Measurements from ENCODE around the gene ST6GALNAC5. TPM values are rescaled to one million over a fixed set of nuclear protein-coding genes. Genes with fewer than 3 reads are reported as not detected.
"Not testable (repeated sequence)": the region's sequence is repeated elsewhere in the genome, so short reads cannot be mapped to it uniquely, and the experiment has no call there.

Gene ST6GALNAC5
- polyA plus RNA-seq, 12 donors, result 1.3 to 4.9 (median 2.1) TPM; not detected in 2

DNA sequence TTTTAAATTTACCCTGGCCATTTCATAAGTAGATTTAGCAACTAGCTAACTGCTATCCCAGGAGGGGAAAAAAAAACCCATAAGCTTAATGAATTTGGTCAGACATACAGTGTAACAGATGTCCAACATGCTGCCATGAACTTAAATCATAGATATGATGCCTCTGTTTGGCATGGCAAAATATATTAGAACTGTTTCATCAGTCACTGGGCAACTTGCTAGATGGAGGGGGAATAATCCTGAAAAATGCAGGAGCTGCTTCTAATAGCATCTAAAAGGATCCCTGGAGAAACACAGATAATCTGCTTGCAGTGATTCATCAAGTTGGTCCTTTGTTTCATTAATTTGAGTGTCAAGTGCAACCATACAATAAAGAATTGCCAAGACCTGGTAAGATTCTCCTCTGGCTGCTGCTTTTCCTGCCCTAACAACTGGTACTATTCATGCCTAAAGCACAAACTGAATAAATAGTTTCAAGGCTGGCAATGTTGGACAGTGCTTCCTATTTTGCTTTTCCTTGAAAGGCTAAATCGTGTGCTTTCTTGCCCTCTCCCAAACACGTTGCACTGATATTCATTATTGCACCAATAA, 1.5 kb upstream of the ST6GALNAC5 start:
- no peak for DNase-seq

DNA sequence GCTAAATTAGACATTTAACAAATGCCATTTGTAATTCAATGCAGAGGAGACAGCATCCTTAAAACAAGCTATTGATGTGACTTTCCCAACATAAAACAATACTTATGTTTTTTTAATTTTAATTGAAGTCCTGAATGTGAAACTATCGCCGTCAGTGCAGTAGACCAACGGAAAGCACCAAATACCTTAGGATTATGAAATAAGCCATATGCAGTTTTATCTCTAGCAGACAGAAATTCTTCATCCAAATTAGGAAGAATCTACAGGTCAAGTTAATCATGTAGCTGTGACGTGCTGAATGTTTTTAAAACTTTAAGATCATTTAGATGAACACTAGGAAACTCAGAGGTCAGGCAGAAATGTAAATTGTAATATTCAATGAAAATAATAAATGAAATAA, 714 bp upstream of the ST6GALNAC5 start:
- no peak for DNase-seq

DNA sequence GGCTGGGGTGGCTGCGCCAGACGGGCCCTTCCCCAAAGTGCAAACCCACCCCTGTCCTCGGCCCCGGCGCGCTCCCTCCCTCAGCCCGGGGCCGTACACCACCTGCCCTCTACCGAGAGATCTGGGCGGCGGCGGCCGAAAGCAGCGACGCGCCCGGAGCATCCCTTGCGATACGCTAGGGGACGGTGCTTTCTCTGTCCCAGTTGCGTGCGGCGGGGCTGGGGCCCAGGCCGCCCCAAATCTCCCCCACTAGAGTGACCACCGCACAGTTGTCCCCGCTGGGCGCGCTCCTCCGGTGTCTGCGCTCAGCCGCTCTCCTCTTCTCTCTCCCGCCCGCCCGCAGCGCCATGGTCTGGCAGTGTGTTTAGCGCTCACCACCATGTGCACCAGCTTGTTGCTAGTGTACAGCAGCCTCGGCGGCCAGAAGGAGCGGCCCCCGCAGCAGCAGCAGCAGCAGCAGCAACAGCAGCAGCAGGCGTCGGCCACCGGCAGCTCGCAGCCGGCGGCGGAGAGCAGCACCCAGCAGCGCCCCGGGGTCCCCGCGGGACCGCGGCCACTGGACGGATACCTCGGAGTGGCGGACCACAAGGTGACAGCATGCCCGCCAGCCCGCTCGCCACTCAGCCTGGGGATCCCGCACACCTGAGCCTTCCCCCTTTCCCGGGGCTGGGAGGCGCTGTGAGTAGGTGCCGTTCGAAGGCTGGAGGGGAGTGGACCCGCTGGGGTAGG, 1.0 kb downstream of the ST6GALNAC5 start:
- peak; percentile 32 for DNase-seq

DNA sequence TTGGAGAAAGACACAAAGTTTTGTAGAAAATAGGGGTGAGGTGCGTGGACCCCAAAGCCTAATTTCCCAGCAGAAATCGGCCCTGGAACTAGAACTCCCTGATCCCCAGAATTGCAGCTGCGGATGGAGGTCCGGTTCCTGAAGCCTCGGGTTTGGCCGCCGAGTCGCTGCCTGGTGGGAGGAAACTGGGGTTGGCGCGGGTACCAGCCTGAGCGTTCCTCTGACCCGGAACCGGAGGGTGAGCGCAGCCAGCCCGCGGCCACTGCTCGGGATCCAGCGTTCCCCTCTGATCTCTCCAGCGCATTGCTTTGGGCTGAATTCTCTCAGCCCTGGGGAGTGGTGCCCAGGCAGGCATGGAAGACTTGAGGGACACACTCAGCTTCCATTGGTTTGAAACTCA, 1.6 kb downstream of the ST6GALNAC5 start:
- DNase-seq, result no peak

DNA sequence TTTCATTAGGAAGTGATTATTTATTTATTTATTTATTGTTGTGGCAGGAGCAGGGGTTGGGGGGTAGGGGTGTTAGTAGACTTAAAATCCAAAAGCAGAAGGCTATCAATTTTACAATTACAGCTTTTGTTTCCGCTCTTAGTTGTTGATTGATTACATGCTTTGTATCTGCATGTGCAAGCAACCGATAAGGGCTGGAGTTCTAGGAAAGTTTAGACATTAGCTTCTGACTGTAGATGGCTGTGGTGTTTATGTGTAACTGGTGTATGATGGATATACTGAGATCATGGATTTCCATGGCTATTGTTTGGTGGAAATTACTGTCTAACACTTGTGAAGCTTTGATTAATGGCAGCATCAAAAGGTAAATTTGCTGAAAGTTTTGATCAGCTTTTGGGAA, 2.8 kb downstream of the ST6GALNAC5 start:
- no peak for DNase-seq

DNA sequence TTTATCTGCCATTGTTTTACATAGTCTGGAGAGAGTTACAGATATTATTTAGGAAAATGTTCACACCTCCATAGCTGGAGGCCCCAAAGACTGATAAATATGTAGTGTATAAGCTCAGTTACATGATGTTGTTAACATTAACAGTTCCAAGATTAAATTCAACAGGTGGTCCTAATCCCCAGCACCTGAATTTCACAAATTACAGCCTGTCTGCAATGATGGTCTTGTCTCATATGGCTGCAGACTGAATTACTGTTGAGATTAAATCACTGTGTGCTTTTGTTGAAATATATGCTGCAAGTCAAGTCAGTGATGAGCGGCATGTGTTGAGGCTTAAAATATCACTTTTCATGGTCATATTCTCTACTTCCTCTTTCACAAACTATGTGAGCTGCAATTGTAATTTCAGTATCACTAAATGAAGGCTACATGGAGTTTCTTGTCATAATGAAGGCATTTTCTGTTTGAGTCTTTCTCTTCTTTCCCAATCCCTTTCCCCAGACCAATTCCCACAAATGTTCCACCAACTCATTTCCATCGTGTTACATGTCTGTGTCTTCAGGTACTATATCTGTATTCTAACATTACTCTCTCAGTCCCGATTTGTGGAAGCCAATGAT, 4.2 kb downstream of the ST6GALNAC5 start:
- no peak for DNase-seq

DNA sequence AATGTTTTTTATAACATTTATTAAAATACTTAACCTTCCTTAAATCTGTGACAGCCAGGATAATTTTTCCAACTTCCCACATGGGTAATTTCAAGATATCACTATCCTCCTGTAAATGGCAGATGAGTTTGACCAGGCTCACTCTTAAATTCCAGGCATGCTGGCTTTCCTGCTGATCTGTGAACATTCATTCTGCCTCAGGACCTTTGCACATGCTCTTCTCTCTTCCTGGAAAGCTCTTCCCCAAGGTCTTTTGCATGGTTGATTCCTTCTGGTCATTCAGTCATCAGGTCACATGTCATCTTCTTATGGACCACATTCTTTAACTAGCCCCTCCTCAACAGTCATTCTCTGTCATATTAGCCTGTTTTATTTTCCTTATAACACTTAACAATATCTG, 5.7 kb downstream of the ST6GALNAC5 start:
- no peak for DNase-seq

DNA sequence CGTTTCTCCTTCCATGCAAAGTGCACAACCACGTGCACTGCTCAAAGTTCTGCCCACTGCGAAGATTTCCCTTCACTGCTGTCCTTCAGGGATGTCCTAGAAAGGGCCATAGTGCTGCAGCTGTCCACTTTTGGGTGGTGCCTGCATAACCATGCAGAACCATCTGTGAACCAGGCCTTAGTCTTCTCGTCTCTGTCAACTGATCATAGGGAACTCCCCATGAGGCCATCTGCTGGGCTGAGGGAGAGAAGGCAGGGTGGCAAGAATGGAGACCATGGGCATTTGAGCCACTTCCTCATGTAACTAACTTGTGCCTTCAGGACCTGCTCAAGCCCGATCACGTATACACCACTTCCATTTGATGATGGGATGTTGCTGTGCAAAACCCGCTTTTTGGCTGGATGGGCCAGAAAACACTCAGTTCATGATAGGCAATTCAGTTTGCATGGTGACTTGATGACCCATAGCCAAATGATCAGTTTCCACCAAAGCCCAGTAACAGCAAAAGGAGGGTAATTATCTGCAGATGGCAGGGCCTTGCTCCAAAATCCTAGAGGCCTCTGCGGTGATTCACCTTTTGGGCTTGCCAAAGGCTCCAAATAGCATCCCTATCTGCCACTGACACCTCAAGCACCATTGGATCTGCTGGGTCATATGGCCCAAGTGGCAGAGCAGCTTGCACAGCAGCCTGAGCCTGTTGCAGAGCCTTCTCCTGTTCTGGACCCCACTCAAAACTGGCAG, 9.5 kb downstream of the ST6GALNAC5 start:
- DNase-seq, result no peak

DNA sequence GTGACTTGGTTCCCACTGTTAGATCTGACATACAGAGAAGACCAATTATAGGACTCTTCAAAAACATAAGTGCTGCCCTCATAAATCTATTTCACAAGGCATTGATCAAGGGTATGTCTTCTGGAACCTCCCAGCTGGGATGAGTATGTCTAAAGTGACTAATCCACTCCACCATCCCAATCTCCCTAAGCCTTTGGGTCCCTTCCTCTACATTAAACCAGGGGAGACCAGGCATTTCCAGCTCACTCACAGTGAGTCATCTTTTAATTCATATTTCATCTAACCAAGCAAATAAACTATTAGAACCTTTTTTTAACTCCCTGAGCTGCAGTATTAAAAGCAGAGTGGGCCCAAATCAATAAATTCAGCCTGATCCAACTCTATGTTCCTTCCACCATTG, 11.7 kb downstream of the ST6GALNAC5 start:
- not testable (repeated sequence) for DNase-seq

DNA sequence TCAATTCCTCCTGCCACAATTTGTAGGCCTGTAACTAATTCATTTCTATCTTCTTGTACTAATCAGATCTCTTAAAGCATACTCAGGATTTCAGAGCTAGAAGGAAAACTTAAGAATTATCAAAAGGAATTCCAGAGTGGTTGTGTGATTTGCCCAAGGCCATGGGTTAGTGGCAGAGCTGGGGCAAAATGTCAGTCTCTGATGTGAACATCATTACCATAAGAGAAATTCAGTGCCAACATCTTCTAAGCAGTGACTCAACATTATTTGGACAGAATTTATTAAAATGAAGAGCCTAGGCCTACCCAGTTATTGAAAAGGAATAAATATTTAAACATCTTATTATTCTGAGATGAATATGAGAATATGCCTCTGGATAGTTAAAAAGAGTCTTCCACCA, 14.5 kb downstream of the ST6GALNAC5 start:
- DNase-seq, result no peak

DNA sequence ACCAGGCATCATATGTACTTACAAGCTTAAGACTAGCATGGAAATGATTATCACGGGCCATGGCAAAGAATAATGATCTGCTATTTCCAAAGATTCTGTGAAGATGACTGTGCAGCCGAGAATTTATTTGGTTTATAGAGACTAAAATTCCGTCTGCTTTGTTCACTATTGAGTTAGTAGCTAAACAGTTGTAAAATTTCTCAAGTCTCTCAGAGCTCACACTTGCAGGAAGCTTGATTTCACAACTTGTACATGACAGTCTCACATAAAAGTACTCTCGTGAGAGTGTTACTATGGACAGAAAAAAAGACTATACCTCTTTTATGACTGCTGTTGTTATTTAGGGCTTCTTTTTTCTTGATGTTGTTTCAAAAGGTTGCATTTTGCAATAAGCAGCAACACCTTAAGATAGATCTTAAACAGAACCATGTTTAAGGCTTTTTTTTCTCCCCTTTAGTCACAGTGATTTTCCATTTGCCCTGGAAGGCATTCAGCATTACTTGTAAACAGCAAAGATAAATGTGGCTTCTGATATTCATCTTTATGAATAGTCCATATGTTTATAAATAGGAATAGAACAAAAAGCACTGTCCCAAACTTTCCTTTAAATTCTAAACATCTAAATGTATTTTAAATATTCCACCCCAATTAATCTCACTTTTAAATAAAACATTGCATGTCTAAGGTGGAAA, 24.8 kb downstream of the ST6GALNAC5 start:
- no peak for DNase-seq

DNA sequence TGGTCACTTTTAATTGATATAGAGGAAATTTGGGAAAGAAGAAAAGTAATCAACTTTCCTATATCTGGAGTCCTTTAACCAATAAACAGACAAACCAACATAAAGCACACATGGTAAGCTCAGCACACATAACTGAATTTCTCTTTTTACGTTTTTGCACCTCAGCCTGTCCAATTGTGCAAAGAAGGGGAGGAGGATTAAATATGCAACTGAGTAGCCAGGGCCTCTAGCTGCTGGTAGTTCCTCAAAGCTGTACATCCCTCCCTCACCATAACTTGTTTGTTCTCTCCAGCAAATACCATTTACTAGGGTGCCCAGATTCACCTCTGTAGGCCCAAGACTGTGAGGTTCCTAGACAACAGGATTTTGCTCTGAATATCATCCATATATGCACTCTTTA, 25.4 kb downstream of the ST6GALNAC5 start:
- no peak for DNase-seq

DNA sequence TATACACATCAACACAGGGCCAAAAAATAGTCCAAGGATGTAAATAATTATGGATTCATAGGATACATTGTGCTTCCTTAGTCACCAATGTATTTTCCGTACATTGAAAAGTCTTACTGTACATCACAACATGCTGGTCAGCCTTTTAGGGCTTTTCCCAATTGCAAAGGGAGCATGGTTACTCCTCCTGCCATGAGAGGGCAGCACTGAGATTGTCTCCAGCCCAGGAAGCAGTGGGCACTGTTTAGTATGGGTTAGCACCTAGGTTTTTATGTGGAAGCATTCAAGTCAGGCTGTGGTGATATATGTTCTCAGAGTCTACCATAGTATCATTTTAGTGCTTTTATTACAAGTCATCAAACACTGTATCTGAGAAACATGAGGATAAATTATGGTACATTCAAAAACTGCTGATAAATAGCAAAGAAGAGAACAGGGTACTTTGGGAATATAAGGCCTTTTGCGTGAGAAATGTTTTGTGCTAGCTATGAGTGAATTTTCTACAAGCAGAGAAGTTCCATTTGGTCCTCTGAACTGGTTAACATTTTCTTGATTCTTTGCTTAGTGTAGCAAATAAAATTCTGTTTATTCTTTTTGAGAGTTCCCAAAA, 34.0 kb downstream of the ST6GALNAC5 start:
- no peak for DNase-seq

DNA sequence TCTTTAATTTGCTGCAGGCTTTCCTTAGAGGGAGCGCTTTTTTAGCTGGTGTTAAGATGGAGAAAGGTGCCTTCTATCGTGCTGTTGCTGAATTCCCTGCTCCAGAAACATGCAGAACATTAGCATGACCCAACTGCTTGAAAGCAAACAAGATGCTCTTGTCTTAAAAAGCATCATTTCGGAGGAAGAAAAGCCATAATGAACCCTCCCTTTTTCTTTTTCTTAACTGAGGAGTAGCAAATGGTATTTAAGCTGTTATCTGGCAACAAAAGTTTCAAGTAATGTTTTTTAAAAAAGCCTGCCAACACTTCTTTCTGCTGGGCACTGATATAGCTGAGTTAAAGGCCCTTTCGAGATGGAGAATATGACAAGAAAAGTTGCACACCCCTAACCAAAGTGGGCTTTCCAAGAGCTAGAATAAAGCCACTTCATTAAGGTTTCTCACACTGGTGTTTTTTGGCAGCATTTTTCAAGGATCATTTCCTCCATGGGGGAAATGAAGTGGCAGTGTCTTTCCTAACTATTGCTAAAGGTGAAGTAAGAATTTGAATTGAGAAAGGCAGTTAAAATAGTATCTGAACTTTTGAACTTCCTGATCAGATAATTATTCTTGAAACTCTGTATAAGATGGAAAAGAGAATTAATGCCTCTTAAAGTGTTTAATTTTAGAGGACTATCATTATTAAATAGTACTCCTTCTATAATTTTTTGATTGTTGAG, 38.8 kb downstream of the ST6GALNAC5 start:
- no peak for DNase-seq

DNA sequence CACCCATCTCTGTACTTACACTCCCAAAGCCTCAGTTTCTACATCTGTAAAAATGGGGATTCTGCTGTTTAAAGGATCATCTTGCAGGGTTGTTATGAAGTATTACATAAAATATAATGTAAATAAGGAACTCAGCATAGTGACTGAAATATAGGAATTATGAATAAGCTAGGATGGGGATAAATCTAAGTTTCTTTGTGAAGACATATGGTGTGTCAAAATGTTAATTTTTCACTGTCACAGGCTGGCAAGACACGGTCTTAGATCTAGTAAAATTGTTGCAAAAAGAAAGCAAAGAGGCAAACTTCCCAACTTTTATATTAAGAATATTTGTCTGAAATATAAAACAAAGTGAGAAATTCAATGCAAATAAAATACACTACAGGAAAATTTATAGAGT, 42.0 kb downstream of the ST6GALNAC5 start:
- DNase-seq, result no peak

DNA sequence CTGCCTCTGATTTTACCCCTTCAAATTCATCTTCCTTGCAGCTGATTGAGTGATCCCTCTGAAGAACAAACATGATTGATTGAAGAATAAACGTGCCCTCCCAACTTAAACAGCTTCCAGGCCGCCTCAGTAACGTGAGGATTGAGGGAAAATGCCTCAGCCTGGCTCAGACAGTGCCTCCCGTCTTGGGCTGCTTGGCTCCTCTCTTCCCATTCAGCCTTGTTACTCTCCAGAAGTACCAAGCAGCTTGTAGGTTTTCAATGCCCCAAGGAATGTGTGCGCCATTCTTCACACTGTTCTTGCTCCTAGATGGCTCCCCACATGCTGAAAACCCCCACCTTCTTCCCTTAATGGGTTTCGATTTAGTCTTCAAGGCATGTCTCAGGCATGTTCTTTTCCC, 51.8 kb downstream of the ST6GALNAC5 start:
- DNase-seq, result no peak

DNA sequence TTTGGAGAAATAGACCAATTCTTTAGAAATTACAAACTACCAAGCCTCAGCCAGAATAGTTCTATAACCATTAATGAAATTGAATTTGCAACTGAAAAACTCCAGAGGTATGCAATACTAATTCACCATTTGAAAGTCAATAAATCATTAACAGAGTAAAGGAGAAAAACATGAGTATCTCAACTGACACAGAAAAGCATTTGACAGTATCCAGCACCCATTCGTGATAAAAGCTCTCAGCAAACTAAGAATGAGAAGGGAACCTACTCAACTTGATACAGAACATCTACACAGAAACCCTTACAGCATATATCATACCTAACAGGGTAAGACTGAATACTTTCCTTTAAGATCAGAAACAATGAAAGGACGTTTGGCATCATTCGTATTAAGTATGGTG, 54.3 kb downstream of the ST6GALNAC5 start:
- DNase-seq, result no peak

DNA sequence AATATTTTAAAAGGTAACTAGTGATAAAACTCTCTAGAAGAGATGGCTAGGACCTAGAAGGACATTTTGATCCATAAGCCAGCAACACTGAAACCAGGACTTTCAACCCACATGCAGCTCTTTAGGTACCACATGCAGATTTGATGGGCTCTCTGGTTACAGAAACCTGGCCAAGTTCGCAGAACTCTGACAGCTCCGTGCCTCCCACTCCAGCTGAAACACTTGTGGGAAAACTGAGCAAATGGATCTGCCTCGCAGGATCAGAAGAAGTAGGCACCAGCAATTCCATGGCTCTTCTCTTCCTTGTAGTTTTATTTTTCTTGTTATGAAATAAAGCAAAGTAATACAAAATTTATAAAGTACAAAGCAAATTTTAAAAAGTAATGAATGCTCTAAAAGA, 58.5 kb downstream of the ST6GALNAC5 start:
- DNase-seq, result no peak

DNA sequence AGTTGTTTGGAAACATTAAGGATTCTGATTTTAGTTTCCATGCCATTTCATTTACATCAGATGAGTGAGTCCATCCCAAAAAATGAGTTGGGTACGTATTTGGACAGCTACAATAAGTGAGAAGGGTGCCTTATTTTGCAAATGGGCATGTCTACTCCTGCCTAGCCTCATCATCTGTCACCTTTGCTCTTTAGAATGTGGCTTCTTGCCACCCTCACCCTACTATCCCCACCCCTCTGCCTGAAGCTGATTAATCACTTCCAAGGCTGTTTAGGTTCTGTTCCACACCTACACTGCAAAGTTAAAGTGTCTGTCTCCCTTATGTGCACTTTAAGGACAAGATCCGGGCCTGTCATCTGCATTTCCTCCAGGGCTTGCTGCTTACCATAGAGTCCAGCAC, 61.2 kb downstream of the ST6GALNAC5 start:
- DNase-seq, result no peak

DNA sequence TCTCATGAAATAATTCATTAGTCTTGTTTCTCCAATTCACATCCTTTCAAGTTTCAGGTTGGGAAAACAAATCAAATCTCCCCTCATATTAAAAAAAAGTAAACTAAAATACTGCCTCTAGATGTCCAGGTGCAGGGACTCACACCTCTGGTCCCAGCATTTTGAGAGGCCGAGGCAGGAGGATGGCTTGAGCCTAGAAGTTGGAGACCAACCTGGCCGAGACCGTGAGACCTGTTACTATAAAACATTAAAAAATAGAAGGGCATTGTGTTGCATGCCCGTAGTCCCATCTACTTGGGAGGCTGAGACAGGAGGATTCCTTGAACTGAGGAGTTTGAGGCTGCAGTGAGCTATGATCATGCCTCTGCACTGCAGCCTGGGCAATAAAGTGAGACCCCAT, 61.9 kb downstream of the ST6GALNAC5 start:
- DNase-seq, result no peak

Measured in muscle of arm (tissue), 12 donors.